A172 (cell line): ENCODE results near the gene VN1R2. TPM values are rescaled to one million over a fixed set of nuclear protein-coding genes. Genes with fewer than 3 reads are reported as not detected.

ENCODE experiments used
- total RNA-seq: library from RNA; depleted of rRNA; stranded (reverse); fragments of >200 nt; shearing (Covaris generic); gene quantifications from 2 replicates; pipeline ENCODE4 v1.2.3, GENCODE V29; 2014; rRNA removed

VN1R2 gene
- total RNA-seq, 1 experiment from 2014 or later, result not detected

Other genes with a start within 250 kb of the VN1R2 start
- not detected in 2 replicates for gene ERVV-1, start 244.4 kb upstream of the VN1R2 start, total RNA-seq
- gene ERVV-2, start 213.6 kb upstream of the VN1R2 start, total RNA-seq, result 0.22 TPM in 1 of 2 replicates, not detected in the other
- 19.6 and 20.6 TPM in 2 replicates for gene ZNF160, start 154.9 kb upstream of the VN1R2 start, total RNA-seq
- gene ZNF415, start 125.4 kb upstream of the VN1R2 start, total RNA-seq, result 0.22 TPM in 1 of 2 replicates, not detected in the other
- gene ZNF347, start 99.2 kb upstream of the VN1R2 start, total RNA-seq, result 17.7 and 19.3 TPM in 2 replicates
- not detected in 2 replicates for gene ZNF665, start 64.9 kb upstream of the VN1R2 start, total RNA-seq
- 5.2 and 9.3 TPM in 2 replicates for gene ZNF677, start 3.4 kb upstream of the VN1R2 start, total RNA-seq
- not detected in 2 replicates for gene VN1R4, start 9.4 kb downstream of the VN1R2 start, total RNA-seq
- 15.3 and 15.4 TPM in 2 replicates for gene ZNF845, start 75.5 kb downstream of the VN1R2 start, total RNA-seq
- gene ZNF525, start 107.4 kb downstream of the VN1R2 start, total RNA-seq, result 2.0 and 2.8 TPM in 2 replicates
- gene ZNF765, start 136.9 kb downstream of the VN1R2 start, total RNA-seq, result 26.9 and 29.5 TPM in 2 replicates
- 22.4 and 37.0 TPM in 2 replicates for gene ZNF761, start 173.7 kb downstream of the VN1R2 start, total RNA-seq
- gene ZNF813, start 209.4 kb downstream of the VN1R2 start, total RNA-seq, result 2.1 and 2.7 TPM in 2 replicates